Activated CD4-positive, alpha-beta T cell treated with anti-CD3 and anti-CD28 coated beads, Interleukin-10, Interleukin-2, amounts not matched to agents 100 ng/mL and 50 ng/mL, durations not matched to agents 16 hours and 8 hours (primary cell): ENCODE data around the gene SRSF11.
"Not testable (repeated sequence)": the region's sequence is repeated elsewhere in the genome, so short reads cannot be mapped to it uniquely, and the experiment has no call there.

Source experiments
- DNase-seq: peaks from one replicate; pipeline ENCODE4 v3.0.0-alpha.2; 2020

SRSF11 gene, protein sequence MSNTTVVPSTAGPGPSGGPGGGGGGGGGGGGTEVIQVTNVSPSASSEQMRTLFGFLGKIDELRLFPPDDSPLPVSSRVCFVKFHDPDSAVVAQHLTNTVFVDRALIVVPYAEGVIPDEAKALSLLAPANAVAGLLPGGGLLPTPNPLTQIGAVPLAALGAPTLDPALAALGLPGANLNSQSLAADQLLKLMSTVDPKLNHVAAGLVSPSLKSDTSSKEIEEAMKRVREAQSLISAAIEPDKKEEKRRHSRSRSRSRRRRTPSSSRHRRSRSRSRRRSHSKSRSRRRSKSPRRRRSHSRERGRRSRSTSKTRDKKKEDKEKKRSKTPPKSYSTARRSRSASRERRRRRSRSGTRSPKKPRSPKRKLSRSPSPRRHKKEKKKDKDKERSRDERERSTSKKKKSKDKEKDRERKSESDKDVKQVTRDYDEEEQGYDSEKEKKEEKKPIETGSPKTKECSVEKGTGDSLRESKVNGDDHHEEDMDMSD

DNA sequence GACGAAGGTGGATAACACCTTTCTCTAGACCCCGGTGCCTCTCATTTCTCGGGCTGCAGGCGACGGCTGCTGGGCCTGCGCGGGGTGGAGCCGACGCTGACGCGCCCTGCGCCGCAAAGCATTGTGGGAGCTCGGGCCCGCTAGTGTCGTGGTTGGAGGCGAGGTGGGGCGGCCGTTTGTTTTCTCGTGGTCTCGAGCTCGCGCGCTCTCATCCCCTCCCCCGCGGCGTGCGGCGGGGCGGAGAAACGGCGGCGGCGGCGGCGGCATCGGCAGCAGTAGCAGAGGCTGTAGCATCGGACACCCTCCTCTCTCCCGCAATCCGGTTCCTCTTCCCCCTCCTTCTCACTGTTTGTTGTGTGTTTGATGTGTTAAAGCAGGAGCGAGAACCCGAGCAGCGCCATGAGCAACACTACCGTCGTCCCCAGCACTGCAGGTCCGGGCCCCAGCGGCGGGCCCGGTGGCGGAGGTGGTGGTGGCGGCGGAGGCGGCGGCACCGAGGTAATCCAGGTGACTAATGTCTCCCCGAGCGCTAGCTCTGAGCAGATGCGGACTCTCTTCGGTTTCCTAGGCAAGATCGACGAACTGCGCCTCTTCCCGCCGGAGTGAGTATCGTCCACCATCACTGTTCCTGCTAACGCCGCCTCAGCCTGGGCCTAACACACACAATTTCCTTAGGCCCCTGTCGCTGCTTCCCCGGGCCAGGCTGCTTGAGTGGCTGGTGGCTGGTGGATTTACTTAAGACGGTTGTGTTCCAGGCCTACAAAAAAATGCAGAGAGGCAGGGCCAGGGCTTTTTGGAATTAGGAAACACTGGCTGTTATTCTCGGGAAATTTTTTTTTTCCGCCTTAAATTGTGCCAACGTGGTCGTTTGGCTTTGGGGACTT lies at the start of gene SRSF11:
TSS of gene SRSF11 (plus strand) at position 143 of the 884 bp plus-strand sequence. CDS start at position 400, 257 bp downstream.
- peak; percentile 97 for DNase-seq

DNA sequence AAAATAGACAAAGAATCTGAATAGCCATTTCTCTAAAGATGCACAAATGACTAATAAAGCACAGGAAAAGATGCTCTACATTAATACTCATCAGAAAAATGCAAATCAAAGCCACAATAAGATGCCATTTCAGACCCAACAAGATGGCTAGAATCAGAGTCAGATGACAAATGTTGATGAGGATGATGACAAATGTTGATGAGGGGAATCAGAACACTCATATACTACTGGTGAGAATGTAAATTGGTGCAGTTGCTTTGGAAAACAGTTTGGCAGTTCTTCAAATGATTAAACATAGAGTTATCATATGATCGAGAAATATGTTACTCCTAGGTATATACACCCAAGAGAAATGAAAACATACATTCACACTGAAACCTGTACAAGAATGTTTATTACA lies 49.7 kb upstream of the SRSF11 start:
- DNase-seq: peak; percentile 8

DNA sequence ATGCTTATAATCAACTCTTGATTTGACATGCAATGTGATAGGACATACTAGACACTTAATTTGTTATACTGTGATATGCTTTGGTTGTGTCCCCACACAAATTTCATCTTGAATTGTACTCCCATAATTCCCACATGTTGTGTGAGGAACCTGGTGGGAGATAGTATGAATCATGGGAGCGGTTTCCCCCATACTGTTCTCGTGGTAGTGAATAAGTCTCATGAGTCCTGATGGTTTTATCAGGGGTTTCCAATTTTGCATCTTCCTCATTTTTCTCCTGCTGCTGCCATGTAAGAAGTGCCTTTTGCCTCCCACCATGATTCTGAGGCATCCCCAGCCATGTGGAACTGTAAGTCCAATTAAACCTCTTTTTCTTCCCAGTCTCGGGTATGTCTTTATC lies 36.0 kb upstream of the SRSF11 start:
- not testable (repeated sequence) for DNase-seq

DNA sequence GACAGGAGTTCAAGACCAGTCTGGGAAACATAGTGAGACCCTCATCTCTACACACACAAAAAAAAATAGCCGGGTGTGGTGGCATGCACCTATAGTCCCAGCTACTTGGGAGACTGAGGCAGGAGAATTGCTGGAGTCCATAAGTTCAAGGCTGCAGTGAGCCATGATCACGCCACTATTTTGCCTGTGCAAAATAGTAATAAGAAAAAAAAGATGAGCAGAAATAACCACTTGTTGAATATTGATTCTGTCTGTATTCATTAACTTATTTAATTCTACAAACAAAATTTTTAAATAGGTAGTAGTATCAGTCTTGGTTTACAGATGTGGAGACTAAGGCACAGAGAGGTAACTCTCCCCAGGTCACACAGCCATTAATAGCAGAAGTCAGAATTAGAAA lies 32.7 kb upstream of the SRSF11 start:
- DNase-seq: no peak

DNA sequence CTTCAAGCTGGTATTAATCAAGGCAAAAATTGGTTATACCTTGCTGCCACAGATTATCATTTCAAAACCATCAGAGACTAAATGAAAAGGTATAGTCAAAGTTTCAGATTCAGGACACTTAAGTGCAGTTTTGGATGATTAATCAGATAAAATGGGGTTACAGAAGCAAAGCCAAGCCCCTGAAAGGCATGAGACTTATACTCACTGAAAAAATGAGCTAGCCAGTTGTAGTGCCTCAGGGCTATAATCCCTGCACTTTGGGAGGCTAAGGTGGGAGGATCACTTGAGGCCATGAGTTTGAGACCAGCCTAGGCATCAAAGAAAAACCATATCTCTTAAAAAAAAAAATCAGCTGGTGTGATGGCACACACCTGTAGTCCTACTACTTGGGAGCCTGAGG lies 31.0 kb upstream of the SRSF11 start:
- no peak for DNase-seq

DNA sequence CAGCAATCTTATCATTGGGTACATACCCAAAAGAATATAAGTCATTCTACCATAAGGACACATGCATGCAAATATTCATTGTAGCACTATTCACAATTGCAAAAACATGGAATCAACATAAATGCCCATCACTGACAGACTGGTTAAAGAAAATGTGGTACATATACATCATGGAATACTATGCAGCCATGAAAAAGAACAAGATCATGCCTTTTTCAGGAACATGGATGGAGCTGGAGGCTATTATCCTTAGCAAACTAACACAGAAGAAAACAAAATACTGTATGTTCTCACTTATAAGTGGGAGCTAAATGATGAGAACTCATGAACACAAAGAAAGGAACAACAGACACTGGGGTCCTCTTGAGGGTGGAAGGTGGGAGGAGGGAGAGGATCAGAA lies 28.7 kb upstream of the SRSF11 start:
- DNase-seq: not testable (repeated sequence)

DNA sequence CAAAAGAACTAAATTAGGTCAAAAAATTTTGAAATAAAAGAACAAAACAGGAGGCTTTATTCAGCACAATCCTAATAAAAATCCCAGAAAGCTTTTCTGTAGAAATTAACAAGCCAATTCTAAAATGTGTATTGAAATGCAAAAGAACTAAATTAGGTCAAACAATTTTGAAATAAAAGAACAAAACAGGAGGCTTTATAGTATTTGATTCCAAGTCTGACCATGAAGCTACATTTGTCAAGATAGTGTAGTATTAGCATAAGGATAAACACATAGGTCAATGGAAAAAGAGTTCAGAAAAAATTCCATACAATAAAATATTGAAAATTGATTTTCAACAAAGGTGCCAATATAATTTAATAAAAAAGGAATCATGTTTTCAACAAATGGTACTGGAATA lies 26.6 kb upstream of the SRSF11 start:
- DNase-seq: no peak

DNA sequence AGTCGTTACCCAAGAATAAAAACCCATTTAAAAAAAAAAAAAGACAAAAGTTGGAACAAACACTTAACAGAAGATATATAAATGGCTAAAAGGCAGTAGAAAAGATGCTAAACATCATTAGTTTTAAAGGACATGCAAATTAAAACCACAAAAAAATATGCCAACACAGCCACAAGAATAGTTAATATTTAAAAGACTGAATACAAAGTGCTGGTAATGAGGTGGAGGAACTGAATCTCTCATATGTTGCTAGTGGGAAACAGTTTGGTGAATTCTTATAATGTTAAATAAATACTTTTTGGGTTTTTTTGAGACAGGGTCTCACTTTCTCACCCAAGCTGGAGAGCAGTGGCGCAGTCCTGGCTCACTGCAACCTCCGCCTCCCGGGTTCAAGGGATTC lies 25.8 kb upstream of the SRSF11 start:
- DNase-seq: no peak

DNA sequence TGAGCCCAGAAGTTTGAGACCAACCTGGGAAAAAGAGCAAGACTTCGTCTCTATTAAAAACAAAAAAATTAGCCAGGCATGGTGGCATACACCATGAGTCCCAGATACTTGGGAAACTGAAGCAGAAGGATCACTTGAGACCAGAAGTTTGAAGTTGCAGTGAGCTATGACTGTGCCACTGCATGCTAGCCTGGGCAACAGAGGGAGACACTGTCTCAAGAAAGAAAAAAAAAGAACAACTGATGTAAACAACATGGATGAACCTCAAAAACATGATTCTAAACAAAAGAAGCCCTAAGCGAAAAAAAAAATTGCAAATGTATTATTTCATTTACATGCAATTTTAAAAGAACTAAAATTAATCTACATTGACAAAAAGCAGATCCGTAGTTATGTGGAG lies 24.8 kb upstream of the SRSF11 start:
- no peak for DNase-seq

DNA sequence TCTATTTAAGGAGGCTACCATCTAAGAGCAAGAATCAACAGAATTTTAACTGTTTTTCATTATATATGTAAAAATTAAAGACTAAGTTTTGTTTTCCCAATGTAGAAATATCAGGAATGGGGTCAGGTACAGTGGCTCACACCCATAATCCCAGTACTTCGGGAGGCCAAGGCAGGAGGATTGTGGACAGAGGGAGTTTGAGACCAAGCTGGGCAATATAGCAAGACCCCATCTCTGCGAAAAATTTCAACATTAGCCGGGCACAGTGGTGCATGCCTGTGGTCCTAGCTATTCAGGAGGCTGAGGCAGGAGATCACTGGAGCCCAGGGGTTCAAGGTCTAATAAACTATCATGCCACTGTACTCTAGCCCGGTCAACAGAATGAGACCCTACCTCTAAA lies 21.1 kb upstream of the SRSF11 start:
- no peak for DNase-seq

DNA sequence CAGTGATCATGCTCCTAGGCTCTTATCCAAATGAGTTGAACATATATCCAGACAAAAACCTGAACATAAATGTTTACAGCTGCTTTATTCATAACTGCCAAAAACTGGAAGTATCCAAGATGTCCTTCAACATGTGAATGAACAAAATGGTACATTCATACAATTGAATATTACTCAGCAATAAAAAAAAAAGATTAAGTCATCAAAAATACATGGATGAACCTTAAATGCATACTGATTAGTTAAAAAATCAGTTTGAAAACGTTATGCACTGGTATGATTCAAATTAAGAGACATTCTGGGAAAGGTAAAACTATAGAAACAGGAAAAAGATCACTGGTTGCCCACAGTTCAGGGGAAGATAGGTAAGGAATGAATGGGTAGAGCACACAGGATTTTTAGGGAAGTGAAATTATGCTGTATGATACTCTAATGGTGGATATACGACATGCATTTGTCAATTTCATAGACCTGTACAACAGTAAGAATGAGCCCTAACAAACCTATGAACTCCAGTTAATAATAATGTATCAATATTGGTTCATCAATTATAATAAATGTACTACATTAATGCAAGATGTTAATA lies 18.9 kb upstream of the SRSF11 start:
- no peak for DNase-seq

DNA sequence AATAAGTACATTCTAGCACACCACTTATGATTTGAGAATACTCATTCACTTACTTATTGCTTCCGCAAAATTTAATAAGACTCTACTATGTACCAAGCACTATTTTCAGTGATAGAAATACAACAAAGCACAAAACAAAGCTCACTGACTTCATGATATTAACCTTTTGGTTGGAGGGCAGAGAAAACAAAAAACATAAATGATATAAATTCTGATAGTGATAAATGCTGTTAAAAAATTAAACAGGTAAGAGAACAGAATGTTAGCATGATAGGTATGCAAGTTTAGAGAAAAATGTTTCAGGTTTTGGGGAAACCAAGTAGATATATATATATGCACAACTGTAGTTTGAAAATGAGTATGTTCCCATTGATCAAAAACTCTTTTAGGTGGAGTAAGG lies 17.0 kb upstream of the SRSF11 start:
- DNase-seq: no peak

DNA sequence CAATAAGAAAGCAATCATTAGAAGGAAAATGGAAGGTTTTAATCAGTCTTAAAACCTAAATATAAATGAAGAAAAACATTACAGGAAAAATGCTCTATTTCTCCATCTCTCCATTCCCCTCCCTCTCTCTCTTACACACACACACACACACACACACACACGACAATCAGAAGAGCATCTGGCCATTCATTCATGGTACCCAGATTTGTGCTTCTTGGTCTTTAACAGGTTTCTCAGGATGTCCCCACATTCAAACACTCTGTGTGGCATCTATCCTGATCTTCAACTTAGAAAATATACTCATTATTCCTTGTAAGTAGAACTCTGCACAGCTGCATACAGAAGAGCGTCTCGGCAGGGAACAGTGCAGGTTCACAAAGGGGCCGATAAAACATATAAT lies 16.6 kb upstream of the SRSF11 start:
- no peak for DNase-seq

DNA sequence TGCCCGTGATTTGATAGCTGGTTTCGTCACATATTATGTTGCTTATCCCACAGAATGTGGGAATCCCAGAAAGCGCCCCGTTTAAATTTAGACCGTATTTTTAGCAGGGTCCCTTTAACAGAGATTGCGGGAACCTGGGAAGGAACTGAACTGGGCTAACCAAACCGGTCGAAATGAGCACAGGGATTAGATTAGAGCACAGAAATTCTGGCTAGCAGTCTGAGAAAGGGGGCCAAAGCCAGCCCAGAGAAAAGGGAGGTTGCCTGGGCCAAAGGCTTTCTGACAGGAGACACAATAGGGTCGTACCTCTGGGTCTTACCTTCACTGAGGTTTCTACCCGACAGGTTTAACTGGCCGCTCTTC lies 16.1 kb upstream of the SRSF11 start:
- DNase-seq: no peak

DNA sequence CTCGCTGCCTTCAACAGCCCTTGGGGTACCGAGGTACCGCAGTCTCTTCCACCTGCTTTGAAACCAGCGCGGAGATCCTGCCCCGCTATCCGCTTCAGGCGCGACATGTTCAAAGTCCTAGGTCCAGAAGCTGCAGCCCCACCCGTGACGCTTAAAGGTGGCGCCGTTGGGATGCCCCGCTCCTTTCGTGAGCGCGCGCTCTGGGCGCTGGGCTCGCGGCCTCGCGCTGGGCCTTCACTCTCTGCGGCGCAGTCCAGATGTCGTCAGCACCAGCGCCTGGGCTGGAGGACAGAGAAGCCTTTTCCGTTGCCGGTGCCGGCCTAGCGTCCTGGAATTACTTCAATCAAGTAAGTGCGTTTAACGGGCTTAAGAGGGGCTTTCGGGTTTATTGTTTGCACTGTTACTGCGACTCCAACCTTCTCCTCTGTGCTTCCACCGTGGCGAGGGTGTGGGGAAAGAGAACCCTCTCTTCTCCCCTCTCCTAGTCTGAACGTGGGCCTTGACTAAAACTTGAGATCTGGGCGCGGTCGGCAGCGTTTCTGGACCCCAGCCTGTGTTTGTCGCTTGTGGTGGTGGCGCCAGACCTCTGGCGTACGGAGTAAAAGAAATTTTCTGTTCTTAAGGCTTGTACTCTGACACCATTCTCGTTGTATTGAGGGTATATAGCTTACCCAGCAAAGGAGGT lies 15.6 kb upstream of the SRSF11 start, which contains the start of gene LRRC40:
TSS of gene LRRC40 (minus strand) at position 146 of the 685 bp plus-strand sequence. CDS start at position 107, 39 bp downstream.
- DNase-seq: peak; percentile 97

DNA sequence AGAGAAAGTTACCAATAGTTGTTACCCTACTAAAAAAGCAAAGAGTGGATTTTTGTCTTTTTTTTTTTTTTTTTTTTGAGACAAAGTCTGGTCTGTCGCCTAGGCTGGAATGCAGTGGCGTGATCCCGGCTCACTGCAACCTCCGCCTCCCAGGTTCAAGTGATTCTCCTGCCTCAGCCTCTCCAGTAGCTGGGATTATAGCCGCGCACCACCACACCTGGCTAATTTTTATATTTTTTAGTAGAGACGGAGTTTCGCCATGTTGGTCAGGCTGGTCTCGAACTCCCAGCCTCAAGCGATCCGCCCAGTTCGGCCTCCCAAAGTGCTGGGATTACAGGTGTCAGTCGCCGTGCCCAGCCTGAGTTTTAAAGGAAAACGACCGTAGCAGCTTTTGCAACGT lies 14.3 kb upstream of the SRSF11 start:
- DNase-seq: not testable (repeated sequence)

DNA sequence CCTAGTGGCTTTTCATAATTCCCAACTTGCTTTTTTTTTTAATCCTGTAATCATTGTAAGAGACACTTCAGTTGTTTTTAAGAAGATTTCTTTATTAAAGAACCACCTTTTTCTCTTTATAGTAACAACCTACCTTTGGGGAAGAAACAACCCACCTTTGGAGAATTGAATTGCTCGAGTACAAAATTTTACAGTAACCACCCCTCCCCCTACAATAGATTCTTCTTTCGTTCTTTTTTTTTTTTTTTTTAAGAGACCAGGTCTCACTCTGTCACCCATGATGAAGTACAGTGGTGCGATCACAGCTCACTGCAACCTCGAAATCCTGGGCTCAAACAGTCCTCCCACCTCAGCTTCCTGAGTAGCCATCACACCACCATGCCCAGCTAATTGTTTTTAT lies 13.7 kb upstream of the SRSF11 start:
- DNase-seq: no peak

DNA sequence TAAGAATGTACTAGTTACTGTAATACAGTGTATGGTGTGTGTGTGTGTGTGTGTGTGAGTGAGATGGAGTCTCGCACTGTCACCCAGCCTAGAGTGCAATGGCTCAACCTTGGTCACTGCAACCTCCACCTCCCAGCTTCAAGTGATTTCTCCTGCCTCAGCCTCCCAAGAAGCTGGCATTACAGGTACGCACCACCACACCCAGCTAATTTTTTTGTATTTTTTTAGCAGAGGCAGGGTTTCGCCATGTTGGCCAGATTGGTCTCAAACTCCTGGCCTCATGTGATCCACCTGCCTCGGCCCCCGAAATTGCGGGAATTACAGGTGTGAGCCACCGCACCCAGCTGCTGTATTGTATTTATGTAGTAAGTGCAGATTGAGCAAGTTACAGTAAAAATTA lies 12.9 kb upstream of the SRSF11 start:
- DNase-seq: no peak

DNA sequence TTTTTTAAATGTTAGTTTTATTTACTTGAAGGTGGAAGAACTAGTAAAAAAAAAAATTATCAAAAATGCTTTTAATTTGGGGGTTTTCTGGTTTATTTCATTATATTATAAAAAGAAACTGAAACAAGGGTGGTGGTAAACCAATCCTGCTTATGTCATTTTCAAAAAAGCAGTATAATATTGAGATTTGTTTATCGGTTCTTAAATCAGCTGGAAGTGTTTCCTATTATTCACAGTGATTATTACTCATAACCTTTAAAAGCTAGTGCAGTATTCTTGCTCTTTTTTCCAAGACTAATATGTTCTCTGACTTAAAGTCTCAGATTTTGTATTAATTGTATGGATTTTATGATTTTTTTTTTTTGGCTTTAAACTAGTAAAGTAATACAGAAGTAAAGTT lies 10.4 kb upstream of the SRSF11 start:
- peak; percentile 26 for DNase-seq

DNA sequence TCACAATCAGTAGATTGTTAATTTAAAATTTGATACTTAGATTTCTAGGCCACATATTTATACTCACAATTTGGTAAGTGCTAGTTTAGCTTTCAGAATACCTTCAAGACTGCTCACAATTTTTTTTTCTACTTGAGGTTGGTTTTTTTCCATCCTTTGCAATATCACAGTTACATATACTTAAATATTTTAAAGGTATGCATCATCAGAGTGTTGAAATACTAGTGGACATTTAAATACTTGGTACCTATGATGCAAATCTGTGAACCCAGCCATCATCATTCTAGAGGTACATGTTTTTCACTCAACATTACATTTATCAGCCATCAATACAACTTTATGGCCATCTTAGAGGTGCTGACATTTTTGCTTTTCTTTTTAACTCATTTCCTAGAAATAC lies 9.6 kb upstream of the SRSF11 start:
- DNase-seq: no peak

DNA sequence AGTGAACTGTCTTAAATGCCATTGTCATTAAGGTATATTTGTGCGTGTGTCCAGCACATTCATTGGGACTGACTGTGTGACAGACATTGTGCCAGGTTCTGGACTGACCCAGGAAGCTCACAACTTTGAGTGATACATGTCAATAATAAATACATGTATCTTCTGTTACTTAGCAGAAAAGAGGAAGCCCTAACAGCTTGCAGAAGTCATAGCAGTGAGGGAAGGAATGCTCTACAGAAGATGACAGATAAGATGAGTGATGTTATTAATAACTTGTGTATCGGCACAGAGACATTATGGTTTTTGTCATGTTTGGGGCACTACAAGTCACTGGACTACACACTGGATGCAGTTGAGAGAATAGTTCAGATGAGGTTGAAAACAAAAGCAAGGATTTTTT lies 1.2 kb upstream of the SRSF11 start:
- DNase-seq: no peak

DNA sequence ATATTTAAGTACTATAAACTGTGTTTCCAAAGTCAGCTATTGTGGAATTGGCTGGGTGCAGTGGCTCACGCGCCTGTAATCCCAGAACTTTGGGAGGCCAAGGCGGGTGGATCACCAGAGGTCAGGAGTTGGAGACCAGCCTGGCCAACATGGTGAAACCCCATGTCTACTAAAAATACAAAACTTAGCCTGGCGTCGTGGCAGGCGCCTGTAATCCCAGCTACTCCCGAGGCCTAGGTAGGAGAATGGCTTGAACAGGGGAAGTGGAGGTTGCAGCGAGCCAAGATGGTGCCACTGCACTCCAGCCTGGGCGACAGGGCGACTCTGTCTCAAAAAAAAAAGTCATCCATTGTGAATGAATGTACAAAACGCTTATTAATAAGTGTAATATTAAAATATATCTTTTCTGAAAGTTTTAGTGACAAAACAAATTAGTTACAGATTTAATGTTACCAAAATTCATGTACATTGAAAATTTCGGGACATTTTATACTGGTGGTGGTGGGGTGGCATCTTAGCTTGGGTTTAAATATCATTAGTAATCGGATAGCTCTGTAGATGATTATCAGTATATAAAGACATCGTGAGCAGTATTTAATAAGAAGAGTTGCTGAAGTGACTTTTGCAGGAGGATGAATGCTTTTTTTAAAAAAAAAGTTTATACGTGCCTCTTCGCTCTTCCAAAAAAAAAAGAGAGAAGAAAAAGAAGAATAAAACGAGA lies 503 bp upstream of the SRSF11 start:
- DNase-seq: no peak
